ENCODE measurements around the gene ZNF467.

ZNF467 gene

DNA sequence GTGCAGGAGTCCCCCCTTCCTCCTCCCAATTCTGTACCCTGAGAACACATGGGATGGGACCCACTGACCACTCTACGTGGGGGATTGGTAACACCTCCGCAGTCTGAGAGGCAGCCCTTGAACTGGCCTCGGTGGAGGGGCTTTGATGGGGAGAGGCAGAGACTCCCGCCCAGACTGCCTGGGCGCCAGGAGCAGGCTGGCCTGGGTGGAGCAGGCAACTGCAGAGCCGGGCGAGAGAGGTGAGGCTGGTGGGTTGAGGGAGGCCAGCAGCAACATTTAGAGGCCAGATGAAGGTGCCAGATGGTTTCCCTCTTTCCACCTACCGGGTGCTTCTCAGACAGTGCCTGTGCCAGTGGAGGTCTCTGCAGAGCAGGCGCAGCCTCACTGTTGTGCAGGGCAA, 30.7 kb upstream of the ZNF467 start:
- no peak overlapping the region for H3K27ac ChIP-seq
- H3K79me2 ChIP-seq (ENCODE audit: insufficient read depth, low read depth), result no peaks in the 10 kb centered on the region

DNA sequence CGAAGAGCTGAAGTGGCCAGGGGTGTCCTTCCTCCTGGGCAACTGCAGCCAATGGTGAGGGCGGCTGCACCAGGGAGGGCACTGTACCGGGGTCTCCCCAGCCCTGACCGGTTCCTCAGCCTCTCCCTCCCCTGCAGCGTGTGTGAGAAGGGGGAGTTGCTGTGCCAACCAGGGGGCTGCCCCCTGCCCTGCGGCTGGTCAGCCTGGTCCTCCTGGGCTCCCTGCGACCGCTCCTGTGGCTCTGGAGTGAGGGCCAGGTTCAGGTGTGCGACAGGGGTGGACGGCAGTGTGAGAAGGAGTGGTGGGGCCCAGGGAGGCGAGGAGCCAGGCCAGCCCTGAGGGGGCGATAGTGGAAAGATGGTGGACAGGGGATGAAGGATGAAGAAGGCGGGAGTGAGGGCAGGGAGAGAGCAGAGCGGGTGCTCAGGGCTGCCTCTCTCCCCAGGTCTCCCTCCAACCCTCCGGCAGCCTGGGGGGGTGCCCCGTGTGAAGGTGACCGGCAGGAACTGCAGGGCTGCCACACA, 30.2 kb upstream of the ZNF467 start:
- Histone ChIP-seq H4K20me1 (ENCODE audit: insufficient read depth) (no peaks in the 10 kb centered on the region), H3K27me3 (ENCODE audit: insufficient read depth, low read depth) (peaks cover 49% of the 10 kb centered on the region), H3K4me1 (ENCODE audit: low read depth, poor library complexity, severe bottlenecking) (no peaks in the 10 kb centered on the region), H3K79me2 (ENCODE audit: insufficient read depth, low read depth) (no peaks in the 10 kb centered on the region), H2AFZ (ENCODE audit: low read depth) (no peak overlapping the region), H3K27ac (no peak overlapping the region), H3K4me2 (no peak overlapping the region), H3K4me3 (IDR thresholded peaks at IDR 0.05; ENCODE audit: insufficient read depth, low read depth, low read length) (no peak overlapping the region), H3K9ac (no peak overlapping the region), H3K36me3 (ENCODE audit: insufficient read depth) (no peaks in the 10 kb centered on the region)
- TF ChIP-seq CTCF (conservative IDR thresholded peaks at IDR 0.05; ENCODE audit: low read depth, low read length), result no peak

More for the DNA sequence above, 30.7 kb upstream of the ZNF467 start:
- Histone ChIP-seq H3K27me3 (ENCODE audit: insufficient read depth, low read depth) (peaks cover 49% of the 10 kb centered on the region), H3K4me3 (IDR thresholded peaks at IDR 0.05; ENCODE audit: insufficient read depth, low read depth, low read length) (no peak overlapping the region), H4K20me1 (ENCODE audit: insufficient read depth) (no peaks in the 10 kb centered on the region), H3K9ac (no peak overlapping the region), H3K4me1 (ENCODE audit: low read depth, poor library complexity, severe bottlenecking) (no peaks in the 10 kb centered on the region), H2AFZ (ENCODE audit: low read depth) (no peak overlapping the region), H3K4me2 (no peak overlapping the region), H3K36me3 (ENCODE audit: insufficient read depth) (no peaks in the 10 kb centered on the region)
- no peak for TF ChIP-seq CTCF (conservative IDR thresholded peaks at IDR 0.05; ENCODE audit: low read depth, low read length)

- Histone ChIP-seq H3K9ac (no peak overlapping the region), H3K27ac (no peak overlapping the region), H3K4me1 (ENCODE audit: low read depth, poor library complexity, severe bottlenecking) (no peaks in the 10 kb centered on the region), H3K4me3 (IDR thresholded peaks at IDR 0.05; ENCODE audit: insufficient read depth, low read depth, low read length) (no peak overlapping the region), H3K27me3 (ENCODE audit: insufficient read depth, low read depth) (peaks cover 45% of the 10 kb centered on the region), H4K20me1 (ENCODE audit: insufficient read depth) (no peaks in the 10 kb centered on the region), H3K4me2 (no peak overlapping the region), H3K36me3 (ENCODE audit: insufficient read depth) (no peaks in the 10 kb centered on the region), H2AFZ (ENCODE audit: low read depth) (no peak overlapping the region), H3K79me2 (ENCODE audit: insufficient read depth, low read depth) (no peaks in the 10 kb centered on the region)
- TF ChIP-seq CTCF (conservative IDR thresholded peaks at IDR 0.05; ENCODE audit: low read depth, low read length), result no peak
Measured at GRCh38 chr7:149802966-149803365, 29.6 kb upstream of the ZNF467 start.

GRCh38 chr7:149801816-149802215, 28.4 kb upstream of the ZNF467 start:
- TF ChIP-seq CTCF (conservative IDR thresholded peaks at IDR 0.05; ENCODE audit: low read depth, low read length), result no peak
- H3K4me2 ChIP-seq, result no peak overlapping the region
- no peak overlapping the region for H3K4me3 ChIP-seq (IDR thresholded peaks at IDR 0.05; ENCODE audit: insufficient read depth, low read depth, low read length)
- H3K36me3 ChIP-seq (ENCODE audit: insufficient read depth), result no peaks in the 10 kb centered on the region
- no peaks in the 10 kb centered on the region for H3K4me1 ChIP-seq (ENCODE audit: low read depth, poor library complexity, severe bottlenecking)
- H2AFZ ChIP-seq (ENCODE audit: low read depth), result no peak overlapping the region
- no peak overlapping the region for H3K27ac ChIP-seq
- no peak overlapping the region for H3K9ac ChIP-seq
- no peaks in the 10 kb centered on the region for H3K79me2 ChIP-seq (ENCODE audit: insufficient read depth, low read depth)
- no peaks in the 10 kb centered on the region for H4K20me1 ChIP-seq (ENCODE audit: insufficient read depth)
- H3K27me3 ChIP-seq (ENCODE audit: insufficient read depth, low read depth), result peaks cover 41% of the 10 kb centered on the region; the same call in 1 of the 2 replicates
